Stomach (tissue), 4 donors: Measurements from ENCODE around the gene WDR93.

Experiments
- POLR2A ChIP-seq, 4 donors: fragments of 450-650 bp; IDR thresholded peaks; one replicate each; pipeline ENCODE4 v1.6.1; 2016; ENCODE audit warnings: antibody characterized with exemption in 4 of 4, control low read depth in 2 of 4, mild to moderate bottlenecking in 1 of 4, moderate library complexity in 1 of 4
- TF ChIP-seq, protein P1 (sequence below), 7 experiments: fragments of 450-650 bp in 4 of 7; fragments of 200-600 bp in 3 of 7; sonication (generic) in 3 of 7; IDR thresholded peaks; one replicate each; pipeline ENCODE4 v1.5.1; 2016 to 2019; ENCODE audit warnings: antibody characterized with exemption in 7 of 7, control low read depth in 2 of 7, mild to moderate bottlenecking in 1 of 7

DNA sequence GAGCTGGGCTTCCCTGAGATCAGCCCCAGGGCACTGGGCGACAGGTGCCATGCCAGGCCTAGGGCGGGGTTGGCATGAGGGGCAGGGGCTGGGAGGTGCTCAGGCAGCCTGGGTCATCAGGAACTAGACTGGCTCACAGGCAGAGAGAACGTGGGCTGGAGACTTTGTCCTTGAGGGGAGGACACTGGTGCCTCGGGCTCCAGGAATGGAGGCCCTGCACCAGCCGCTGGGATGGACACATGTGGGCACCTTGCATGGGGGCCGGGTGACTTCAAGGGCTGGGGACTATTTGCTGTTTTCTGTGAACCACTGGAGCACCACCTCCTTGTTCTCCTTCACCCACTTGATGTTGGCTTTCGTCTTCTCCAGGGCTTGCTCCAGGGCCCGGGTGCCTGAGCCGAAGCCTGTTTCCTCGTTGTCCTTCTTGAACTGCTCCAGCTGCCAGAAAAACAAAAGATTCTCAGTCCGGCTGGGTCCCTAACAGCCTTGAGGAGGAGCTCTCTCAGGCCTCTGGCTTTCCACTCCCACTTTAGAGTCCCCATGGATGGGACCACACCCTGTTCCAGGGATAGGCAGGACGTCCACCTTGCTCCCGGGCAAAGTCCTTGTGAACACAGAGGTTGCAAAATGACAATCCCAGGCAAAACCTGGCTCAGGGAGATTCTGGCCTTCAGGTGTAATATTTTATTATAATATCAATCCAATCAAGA, 94.6 kb downstream of the WDR93 start:
- no peak for TF ChIP-seq POLR2A (IDR thresholded peaks at IDR 0.05)
- TF ChIP-seq, protein P1, sequence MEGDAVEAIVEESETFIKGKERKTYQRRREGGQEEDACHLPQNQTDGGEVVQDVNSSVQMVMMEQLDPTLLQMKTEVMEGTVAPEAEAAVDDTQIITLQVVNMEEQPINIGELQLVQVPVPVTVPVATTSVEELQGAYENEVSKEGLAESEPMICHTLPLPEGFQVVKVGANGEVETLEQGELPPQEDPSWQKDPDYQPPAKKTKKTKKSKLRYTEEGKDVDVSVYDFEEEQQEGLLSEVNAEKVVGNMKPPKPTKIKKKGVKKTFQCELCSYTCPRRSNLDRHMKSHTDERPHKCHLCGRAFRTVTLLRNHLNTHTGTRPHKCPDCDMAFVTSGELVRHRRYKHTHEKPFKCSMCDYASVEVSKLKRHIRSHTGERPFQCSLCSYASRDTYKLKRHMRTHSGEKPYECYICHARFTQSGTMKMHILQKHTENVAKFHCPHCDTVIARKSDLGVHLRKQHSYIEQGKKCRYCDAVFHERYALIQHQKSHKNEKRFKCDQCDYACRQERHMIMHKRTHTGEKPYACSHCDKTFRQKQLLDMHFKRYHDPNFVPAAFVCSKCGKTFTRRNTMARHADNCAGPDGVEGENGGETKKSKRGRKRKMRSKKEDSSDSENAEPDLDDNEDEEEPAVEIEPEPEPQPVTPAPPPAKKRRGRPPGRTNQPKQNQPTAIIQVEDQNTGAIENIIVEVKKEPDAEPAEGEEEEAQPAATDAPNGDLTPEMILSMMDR (IDR thresholded peaks at IDR 0.05), result no peak
